Measurements from ENCODE around the gene ELMO1.

Gene ELMO1

DNA sequence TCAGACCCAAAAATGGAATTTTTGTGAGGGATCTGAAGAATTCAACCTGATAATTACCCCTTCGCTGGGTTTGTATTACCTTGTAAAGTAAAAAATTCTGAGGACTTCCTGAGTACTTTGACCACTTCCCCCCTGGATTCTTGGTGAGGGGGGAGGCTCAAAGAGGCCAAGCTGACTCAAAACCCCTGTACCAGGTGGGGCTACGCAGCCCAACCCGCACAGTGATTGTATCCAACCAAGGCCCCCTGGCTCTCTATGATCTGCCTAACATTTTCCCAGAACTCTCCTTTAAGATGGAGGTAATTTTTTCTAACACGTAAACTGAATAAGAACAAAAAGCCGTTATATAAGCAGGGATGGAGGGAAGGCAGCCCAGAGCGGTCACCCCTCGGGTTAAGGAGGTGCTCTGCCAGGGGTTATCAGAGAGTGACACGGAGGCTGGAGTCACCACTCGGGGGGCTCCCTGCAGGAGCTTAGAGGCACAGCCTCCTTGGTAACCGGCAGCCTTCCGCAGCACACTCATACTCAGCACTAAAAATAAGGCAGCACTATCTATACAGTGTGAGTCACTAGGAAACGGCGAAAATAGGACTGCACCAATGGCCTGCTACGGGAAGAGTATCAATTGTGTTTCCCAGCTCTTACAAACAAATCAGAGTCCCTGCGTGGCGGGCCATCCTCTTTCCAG lies 255.4 kb downstream of the ELMO1 start:
- CTCF ChIA-PET, result interaction anchor here (1.5 kb wide), 1 partner anchor 226 kb away, joined by 4 read pairs; no protein-coding TSS in a partner anchor

GRCh38 chr7:37191797-37192196 lies 256.9 kb downstream of the ELMO1 start:
- POLR2A ChIA-PET, result no interaction called here
- DNase-seq (ENCODE audit: extremely low spot score), result no peak
- CTCF ChIA-PET, result no interaction called here
- TF ChIP-seq ARNT (IDR thresholded peaks at IDR 0.05), result no peak
- TF ChIP-seq FOXA1 (IDR thresholded peaks at IDR 0.05), result no peak
- TF ChIP-seq CTBP1 (IDR thresholded peaks at IDR 0.05; ENCODE audit: borderline replicate concordance), result no peak
- no peak for TF ChIP-seq BHLHE40 (IDR thresholded peaks at IDR 0.05; ENCODE audit: borderline replicate concordance)
- TF ChIP-seq HDGF (IDR thresholded peaks at IDR 0.05; ENCODE audit: borderline replicate concordance), result no peak
- TF ChIP-seq ELF4 (IDR thresholded peaks at IDR 0.05), result no peak
- no peak for TF ChIP-seq FOXM1 (IDR thresholded peaks at IDR 0.05; ENCODE audit: borderline replicate concordance)
- TF ChIP-seq NFRKB (IDR thresholded peaks at IDR 0.05), result no peak
- no peak for TF ChIP-seq PKNOX1 (IDR thresholded peaks at IDR 0.05)
- TF ChIP-seq L3MBTL2 (conservative IDR thresholded peaks at IDR 0.05), result no peak
- TF ChIP-seq FOXK2 (IDR thresholded peaks at IDR 0.05), result no peak
- no peak for TF ChIP-seq ZNF384 (IDR thresholded peaks at IDR 0.05)
- no peak for TF ChIP-seq TARDBP (IDR thresholded peaks at IDR 0.05)

More for the DNA sequence above, 255.4 kb downstream of the ELMO1 start:
- DNase-seq (ENCODE audit: extremely low spot score), result no peak
- TF ChIP-seq PKNOX1 (IDR thresholded peaks at IDR 0.05), result no peak
- TF ChIP-seq L3MBTL2 (conservative IDR thresholded peaks at IDR 0.05), result no peak
- no peak for TF ChIP-seq HDGF (IDR thresholded peaks at IDR 0.05; ENCODE audit: borderline replicate concordance)
- TF ChIP-seq FOXM1 (IDR thresholded peaks at IDR 0.05; ENCODE audit: borderline replicate concordance), result no peak
- TF ChIP-seq LEF1 (IDR thresholded peaks at IDR 0.05; ENCODE audit: borderline replicate concordance), result no peak
- TF ChIP-seq ZNF384 (IDR thresholded peaks at IDR 0.05), result no peak
- no peak for TF ChIP-seq SUZ12 (IDR thresholded peaks at IDR 0.05)
- TF ChIP-seq SP1 (IDR thresholded peaks at IDR 0.05), result no peak
- TF ChIP-seq CTBP1 (IDR thresholded peaks at IDR 0.05; ENCODE audit: borderline replicate concordance), result no peak
- TF ChIP-seq TARDBP (IDR thresholded peaks at IDR 0.05), result no peak
- TF ChIP-seq NFRKB (IDR thresholded peaks at IDR 0.05), result no peak
- no peak for TF ChIP-seq ARNT (IDR thresholded peaks at IDR 0.05)
- no peak for TF ChIP-seq FOXA1 (IDR thresholded peaks at IDR 0.05)
- TF ChIP-seq FOXK2 (IDR thresholded peaks at IDR 0.05), result no peak
- TF ChIP-seq BHLHE40 (IDR thresholded peaks at IDR 0.05; ENCODE audit: borderline replicate concordance), result no peak
- no peak for TF ChIP-seq ELF4 (IDR thresholded peaks at IDR 0.05)
- POLR2A ChIA-PET, result no interaction called here

- DNase-seq (ENCODE audit: extremely low spot score), result no peak
- CTCF ChIA-PET, result interaction anchor here (1.3 kb wide), 1 partner anchor 11 kb away, joined by 3 read pairs; no protein-coding TSS in a partner anchor
- TF ChIP-seq PKNOX1 (IDR thresholded peaks at IDR 0.05), result peak; percentile 75
- no peak for TF ChIP-seq SP1 (IDR thresholded peaks at IDR 0.05)
- POLR2A ChIA-PET, result no interaction called here
Measured at GRCh38 chr7:37187179-37187578, 261.5 kb downstream of the ELMO1 start.

- TF ChIP-seq ELF4 (IDR thresholded peaks at IDR 0.05) (no peak), TARDBP (IDR thresholded peaks at IDR 0.05) (no peak), HDGF (IDR thresholded peaks at IDR 0.05; ENCODE audit: borderline replicate concordance) (no peak), SUZ12 (IDR thresholded peaks at IDR 0.05) (no peak), SP1 (IDR thresholded peaks at IDR 0.05) (no peak), BHLHE40 (IDR thresholded peaks at IDR 0.05; ENCODE audit: borderline replicate concordance) (no peak), ARNT (IDR thresholded peaks at IDR 0.05) (no peak), FOXA1 (IDR thresholded peaks at IDR 0.05) (no peak), L3MBTL2 (conservative IDR thresholded peaks at IDR 0.05) (no peak), ZNF384 (IDR thresholded peaks at IDR 0.05) (no peak), PKNOX1 (IDR thresholded peaks at IDR 0.05) (no peak), NFRKB (IDR thresholded peaks at IDR 0.05) (no peak), FOXM1 (IDR thresholded peaks at IDR 0.05; ENCODE audit: borderline replicate concordance) (no peak), LEF1 (IDR thresholded peaks at IDR 0.05; ENCODE audit: borderline replicate concordance) (no peak), FOXK2 (IDR thresholded peaks at IDR 0.05) (no peak), CTBP1 (IDR thresholded peaks at IDR 0.05; ENCODE audit: borderline replicate concordance) (no peak)
- ChIA-PET POLR2A (no interaction called here), CTCF (interaction anchor here (1.3 kb wide), 1 partner anchor 12 kb away, joined by 3 read pairs; no protein-coding TSS in a partner anchor)
- no peak for DNase-seq (ENCODE audit: extremely low spot score)
Measured at GRCh38 chr7:37186753-37187152, 261.9 kb downstream of the ELMO1 start.

DNA sequence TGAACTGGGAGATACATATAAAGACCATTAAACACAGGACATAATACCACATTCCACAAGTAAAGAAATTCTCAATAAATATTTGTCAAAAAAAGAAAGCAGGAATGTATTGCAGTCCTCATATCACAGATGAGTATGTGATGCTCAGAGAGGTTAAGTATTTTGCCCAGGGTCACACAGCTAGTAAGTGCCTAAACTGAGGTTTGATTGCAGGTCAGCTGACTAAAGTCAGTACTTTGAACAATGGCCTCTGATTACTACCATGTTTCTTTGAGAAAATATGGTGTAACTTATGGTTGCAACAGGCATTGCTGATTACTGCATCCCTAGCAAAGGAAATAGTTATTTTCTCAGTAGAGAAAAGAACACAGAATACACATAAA lies 267.1 kb downstream of the ELMO1 start:
- POLR2A ChIA-PET, result interaction anchor here (0.6 kb wide), 1 partner anchor 615 kb away, joined by 4 read pairs; no protein-coding TSS in a partner anchor
- DNase-seq (ENCODE audit: extremely low spot score), result no peak
- CTCF ChIA-PET, result interaction anchor here (0.5 to 2.6 kb wide), 23 partner anchors 9 to 740 kb away, joined by 3 to 35 read pairs (median 4); no protein-coding TSS in a partner anchor
- TF ChIP-seq ELF4 (IDR thresholded peaks at IDR 0.05), result no peak
- no peak for TF ChIP-seq FOXM1 (IDR thresholded peaks at IDR 0.05; ENCODE audit: borderline replicate concordance)
- no peak for TF ChIP-seq HDGF (IDR thresholded peaks at IDR 0.05; ENCODE audit: borderline replicate concordance)
- no peak for TF ChIP-seq ZNF384 (IDR thresholded peaks at IDR 0.05)
- TF ChIP-seq LEF1 (IDR thresholded peaks at IDR 0.05; ENCODE audit: borderline replicate concordance), result no peak
- no peak for TF ChIP-seq SUZ12 (IDR thresholded peaks at IDR 0.05)
- no peak for TF ChIP-seq FOXA1 (IDR thresholded peaks at IDR 0.05)
- TF ChIP-seq ARNT (IDR thresholded peaks at IDR 0.05), result no peak
- TF ChIP-seq NFRKB (IDR thresholded peaks at IDR 0.05), result no peak
- no peak for TF ChIP-seq L3MBTL2 (conservative IDR thresholded peaks at IDR 0.05)
- no peak for TF ChIP-seq PKNOX1 (IDR thresholded peaks at IDR 0.05)
- no peak for TF ChIP-seq SP1 (IDR thresholded peaks at IDR 0.05)
- TF ChIP-seq FOXK2 (IDR thresholded peaks at IDR 0.05), result no peak
- no peak for TF ChIP-seq TARDBP (IDR thresholded peaks at IDR 0.05)
- TF ChIP-seq CTBP1 (IDR thresholded peaks at IDR 0.05; ENCODE audit: borderline replicate concordance), result no peak
